Loucy (cell line): ENCODE measurements around the gene PKN1.

Source experiments
- EZH2phosphoT487 ChIP-seq: fragments of 200-600 bp; IDR thresholded peaks from 2 replicates; pipeline ENCODE4 v1.6.1; 2018; ENCODE audit warnings: antibody characterized with exemption, mild to moderate bottlenecking, moderate library complexity, borderline replicate concordance
- TF ChIP-seq, protein P1 (sequence below): fragments of 200-600 bp; sonication (generic); conservative IDR thresholded peaks from 2 replicates; pipeline ENCODE4 v1.5.1; 2014; ENCODE audit warnings: mild to moderate bottlenecking, antibody characterized with exemption, low read length

DNA sequence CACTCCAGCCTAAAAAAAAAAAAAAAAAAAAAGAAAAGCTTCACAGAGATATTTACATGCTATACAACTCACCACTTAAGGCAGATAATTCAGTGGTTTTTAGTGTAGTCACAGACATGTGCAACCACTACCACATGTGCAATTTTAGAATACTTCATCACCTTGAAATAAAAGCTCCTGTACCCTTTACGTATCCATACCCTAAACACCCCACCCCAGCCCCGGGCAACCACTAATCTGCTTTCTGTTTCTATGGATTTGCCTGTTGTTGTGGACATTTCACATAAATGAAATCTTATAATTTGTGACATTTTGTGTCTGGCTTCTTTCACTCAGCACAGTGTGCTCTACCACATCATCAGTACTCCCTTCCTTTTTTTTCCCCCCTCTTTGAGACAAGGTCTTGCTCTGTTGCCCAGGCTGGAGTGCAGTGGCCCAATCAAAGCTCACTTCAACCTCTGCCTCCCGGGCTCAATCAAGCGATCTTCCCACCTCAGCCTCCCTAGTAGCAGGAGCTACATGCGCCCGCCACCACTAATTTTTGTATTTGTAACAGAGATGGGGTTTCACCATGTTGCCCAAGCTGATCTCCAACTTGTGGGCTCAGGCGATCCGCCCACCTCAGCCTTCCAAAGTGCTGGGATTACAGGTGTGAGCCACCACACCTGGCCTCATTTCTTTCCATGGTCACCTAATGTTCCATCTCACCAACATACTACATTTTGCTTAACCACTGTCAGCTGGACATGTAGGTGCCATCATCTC lies 18.0 kb upstream of the PKN1 start:
- TF ChIP-seq, protein P1, sequence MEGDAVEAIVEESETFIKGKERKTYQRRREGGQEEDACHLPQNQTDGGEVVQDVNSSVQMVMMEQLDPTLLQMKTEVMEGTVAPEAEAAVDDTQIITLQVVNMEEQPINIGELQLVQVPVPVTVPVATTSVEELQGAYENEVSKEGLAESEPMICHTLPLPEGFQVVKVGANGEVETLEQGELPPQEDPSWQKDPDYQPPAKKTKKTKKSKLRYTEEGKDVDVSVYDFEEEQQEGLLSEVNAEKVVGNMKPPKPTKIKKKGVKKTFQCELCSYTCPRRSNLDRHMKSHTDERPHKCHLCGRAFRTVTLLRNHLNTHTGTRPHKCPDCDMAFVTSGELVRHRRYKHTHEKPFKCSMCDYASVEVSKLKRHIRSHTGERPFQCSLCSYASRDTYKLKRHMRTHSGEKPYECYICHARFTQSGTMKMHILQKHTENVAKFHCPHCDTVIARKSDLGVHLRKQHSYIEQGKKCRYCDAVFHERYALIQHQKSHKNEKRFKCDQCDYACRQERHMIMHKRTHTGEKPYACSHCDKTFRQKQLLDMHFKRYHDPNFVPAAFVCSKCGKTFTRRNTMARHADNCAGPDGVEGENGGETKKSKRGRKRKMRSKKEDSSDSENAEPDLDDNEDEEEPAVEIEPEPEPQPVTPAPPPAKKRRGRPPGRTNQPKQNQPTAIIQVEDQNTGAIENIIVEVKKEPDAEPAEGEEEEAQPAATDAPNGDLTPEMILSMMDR = no peak
- no peak for TF ChIP-seq EZH2phosphoT487
